GM18511 (cell line): ENCODE results near the gene ASPA.

ENCODE experiments used
- ATAC-seq: cut with Tn5 transposase; IDR thresholded peaks from one replicate; pipeline ENCODE4 v1.9.1; 2021; ENCODE audit warnings: mild to moderate bottlenecking, moderate library complexity; ENCODE audit not compliant: unreplicated experiment

Gene ASPA

DNA sequence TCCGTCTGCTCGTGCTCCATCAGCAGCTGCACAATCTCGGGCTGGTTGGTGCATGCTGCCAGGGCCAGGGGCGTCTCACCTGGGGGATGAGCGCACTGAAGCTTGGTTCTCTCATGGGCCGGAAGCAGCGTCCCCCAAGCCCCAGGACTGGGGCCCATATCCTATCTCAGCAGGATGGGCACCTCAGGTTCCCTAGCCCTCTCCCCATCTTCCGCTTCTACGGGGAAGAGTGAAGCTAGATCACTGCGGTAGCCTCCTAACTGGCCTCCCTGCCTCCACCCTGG is 57.0 kb downstream of the ASPA start:
- ATAC-seq, result no peak

DNA sequence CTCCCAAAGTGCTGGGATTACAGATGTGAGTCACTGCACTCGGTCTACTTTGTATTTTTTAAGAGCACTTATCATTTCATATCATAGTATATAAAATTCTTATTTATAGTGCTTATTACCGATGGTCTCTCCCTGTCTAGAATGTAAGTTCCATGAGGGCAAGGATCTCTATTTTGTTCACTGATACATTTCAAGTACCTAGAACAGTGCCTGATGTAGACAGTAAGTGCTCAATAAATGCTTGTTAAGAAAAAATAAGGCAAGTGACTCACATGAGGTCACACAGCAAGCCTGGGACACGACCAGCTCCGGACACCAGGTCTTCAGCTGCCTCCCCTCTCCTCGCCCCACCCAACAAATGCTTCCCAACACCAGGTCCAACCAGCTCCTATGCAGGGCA is 58.0 kb downstream of the ASPA start:
- no peak for ATAC-seq

DNA sequence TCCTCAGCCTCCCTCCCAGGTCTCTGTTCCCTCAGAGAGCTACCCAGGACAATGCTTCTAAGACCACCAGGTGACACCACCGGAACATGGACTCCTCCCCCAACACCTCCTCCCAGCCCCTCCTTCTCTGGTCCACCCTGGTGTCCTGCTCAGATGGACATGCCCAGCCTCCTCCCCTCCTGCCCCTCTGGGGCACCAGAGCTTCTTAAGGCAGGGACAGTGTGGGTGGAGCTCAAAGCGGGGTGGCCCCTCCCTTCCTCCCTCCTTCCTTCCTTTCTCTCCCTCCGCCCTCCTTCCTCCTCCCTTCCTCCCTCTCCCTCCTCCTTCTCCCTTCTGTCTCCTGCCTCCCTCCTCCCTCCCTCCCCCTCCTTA is 59.1 kb downstream of the ASPA start:
- ATAC-seq, result no peak

DNA sequence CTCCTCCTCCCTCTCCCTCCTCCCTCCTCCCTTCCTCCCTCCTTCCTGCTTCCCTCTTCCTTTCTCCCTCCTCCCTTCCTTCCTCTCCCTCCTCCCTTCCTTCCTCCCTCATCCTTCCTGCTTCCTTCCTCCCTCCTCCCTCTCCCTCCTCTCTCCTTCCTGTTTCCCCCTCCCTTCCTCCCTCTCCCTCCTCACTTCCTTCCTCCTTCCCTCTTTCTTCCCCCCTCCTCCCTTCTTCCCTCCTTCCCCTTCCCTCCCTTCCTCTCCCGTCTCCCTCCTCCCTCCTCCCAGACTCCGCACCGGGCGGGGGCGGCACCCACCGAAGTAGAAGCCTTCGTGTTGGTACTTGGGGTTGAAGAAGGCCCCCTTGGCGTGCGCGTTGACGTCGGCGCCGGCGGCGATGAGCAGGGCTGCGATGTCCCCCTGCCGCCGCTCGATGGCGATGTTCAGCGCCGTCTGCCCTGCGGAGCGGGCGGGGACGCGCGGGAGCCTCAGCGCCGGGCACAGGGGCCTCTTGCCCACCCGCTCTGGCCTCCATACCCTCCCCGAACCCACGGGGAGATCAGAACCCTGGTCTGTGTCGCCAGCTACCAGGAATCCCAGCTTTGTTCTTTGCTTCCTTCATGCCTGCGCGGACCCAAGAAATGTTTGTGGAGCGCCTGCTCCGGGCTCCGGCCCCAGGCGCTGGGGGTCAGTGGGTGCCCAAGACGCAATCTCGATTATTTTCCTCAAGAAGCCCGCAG is 59.6 kb downstream of the ASPA start:
- ATAC-seq, result peak; percentile 63

DNA sequence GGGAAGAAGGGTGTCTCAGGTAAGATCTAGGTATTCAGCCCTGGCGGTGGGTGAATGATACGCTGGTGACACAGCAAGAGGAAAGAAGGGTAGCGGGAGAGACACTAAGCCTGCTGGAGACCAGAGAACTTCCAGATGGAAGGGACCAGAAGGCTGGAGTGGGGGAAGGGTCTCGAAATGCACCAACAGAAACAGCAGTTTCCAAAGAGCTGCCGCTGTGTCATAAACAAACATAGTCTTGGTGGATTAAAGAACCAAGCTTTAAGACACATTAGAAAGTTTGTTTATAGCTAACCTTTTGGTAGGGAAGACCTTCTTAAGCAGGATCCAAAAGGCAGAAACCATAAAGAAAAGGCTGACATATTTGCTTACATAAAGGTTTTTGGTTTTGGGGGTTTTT is 60.9 kb downstream of the ASPA start:
- ATAC-seq, result no peak

DNA sequence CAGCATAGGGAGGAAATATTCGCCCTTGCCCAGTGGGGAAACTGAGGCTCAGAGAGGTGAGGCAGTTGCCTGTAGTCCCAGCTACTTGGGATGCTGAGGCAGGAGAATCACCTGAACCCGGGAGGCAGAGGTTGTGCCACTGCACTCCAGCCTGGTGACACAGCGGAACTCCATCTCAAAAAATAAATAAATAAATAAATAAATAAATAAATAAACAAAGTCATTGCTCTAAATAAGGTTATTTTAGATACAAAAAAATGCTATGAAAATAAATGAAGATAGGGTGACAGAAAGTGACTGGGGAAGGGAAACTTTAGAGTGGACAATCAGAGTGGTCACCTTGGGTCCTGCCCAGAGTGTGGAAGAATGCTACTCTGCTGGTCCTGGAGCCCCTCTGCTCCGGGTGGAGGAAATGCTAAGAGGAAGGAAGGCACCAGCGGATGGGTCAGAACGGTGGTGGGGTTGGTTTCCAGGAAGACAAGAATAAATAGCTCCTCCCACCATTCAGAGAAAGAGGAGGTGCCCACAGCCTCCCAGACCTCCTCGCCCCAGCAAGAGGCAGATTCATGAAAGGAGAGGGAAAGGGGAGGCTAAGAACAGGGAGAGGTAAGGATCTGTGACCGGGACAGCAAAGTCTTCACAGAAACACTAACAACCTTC is 64.2 kb downstream of the ASPA start:
- ATAC-seq, result no peak

DNA sequence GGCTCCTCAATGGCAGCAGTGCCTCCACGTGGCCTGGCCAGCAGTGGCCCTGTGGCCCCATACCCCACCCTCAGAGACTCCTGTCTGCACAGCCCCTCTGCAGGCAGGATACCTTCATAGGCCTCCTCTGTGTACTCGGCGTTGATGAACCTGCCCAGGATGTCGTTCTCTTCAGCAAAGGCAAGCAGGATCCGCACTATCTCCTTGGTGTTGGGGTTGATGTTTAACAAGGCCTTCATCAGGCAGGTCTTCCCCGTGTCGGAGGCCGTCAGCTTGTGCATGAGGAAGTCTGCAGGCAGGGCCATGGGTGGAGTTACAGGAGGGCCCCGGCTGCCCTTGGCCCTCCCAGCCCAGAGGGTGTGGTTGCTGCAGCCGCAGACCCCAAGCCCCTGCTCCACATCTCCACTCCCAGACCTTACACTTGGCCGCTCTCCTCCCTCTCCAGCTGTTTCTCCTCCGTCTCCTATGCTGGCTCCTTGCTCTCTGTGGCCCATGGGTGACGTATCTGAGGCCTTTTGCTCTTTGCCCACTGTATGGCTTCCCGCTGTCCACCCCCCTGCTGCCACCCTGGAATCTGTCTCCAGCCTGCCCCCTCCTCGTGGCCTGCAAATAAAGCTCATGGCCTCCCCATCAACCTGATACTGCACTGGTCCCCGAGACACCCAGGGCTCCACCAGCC is 66.8 kb downstream of the ASPA start:
- ATAC-seq, result no peak

DNA sequence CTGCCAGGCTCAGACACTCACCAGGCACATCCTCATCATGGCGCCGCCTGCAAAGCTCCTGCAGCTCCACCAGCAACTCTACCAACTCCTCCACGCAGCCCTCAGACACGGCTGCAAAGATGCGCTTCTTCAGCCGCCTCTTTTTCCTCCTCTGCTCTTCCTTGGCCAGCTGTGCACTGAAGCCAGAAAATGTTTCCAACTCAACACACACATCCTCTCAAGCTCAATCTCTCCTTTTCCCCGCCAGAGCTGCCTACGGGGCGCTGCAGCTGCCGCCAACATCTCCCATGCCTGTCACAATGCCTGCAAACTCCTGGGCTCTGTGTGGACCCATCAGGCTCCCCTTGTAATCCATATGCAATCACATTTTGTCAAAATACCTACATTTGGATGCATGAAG is 67.7 kb downstream of the ASPA start:
- ATAC-seq, result no peak

DNA sequence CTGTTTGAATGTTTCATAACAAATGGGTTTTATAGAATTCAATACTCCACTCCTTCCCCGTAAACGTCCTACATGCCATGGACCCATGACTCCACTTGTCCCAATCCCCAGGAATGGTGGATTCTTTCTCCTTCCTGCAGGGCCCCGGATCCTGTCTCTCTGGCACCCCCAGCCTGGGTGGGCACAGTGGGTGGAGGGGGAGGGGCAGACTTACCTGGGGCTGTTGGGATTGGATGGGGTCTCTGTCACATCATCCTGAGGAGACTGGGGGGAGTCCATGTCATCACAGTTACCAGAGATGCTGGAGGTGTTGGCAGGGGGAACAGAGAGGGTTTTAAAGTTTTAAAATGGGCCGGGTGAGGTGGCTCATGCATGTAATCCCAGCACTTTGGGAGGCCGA is 68.6 kb downstream of the ASPA start:
- ATAC-seq, result no peak

DNA sequence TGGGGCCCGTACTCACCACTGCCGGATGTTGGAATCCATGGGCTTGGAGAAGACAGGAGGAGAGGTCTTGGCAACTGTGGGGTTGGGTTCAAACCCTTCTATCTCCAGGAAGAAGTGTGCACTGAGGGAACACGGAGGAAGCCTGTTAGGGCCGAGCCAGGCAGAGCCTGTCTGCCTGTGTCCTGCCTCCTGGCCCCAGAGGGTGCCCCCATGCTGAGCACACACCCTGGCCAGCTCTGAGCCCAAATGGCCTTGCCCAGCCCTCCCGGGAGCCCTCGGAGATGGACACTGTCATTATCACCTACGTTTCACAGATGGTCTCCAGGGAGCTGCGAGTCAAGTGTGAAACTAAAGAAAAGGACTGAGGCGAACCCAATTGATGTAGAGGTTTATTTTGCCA is 69.4 kb downstream of the ASPA start:
- no peak for ATAC-seq

DNA sequence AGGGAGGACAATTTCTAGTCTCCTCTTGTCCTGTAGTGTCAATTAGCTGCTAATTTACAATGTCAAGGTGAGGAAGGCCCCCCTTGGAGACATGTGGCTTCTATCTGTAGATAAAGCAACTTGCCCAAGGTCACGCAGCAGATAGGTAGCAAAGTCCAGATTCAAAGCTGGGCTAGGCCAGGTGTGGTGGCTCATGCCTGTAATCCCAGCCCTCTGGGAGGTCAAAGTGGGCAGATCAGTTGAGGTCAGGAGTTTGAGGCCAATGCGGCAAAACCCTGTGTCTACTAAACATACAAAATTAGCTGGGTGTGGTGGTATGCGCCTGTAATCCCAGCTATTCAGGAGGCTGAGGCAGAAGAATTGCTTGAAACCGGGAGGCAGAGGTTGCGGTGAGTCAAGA is 70.7 kb downstream of the ASPA start:
- ATAC-seq, result no peak

DNA sequence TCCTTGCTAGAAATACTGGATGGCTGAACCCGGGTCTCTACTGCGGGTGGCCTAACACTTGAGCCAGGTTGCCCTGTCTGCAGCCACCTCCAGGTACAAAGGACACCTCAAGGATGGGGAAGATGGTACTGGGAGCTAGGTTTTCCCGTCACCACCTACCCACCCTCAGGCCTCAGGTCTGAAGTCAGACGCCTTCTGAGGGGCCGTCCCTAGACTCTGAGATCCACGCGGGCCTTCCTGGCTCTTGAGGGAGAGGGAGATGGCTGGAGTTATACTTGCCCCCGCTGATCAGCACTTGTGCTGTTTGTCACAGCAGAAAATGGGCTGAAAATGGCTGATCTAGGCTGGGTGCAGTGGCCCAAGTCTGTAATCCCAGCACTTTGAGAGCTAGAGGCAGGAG is 71.2 kb downstream of the ASPA start:
- no peak for ATAC-seq

DNA sequence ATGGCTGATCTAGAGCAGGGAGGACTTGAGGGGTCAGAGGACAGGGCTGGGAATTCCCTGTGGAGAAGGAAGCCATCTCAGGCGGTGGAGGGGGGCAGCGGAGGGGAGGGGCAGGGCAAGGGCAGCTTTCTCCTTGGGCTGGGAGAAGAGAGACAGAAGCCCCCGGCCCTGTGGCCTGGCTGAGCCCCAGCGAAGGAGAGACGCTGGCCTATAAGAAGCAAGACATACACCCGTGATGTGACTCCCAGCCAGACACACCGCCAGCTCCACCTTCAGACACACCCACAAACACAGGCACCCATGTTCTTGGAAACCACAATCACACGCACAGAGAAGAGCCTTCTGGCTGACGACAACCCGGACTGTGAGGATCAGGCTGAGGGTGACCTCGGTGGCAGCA is 71.8 kb downstream of the ASPA start:
- ATAC-seq, result no peak

DNA sequence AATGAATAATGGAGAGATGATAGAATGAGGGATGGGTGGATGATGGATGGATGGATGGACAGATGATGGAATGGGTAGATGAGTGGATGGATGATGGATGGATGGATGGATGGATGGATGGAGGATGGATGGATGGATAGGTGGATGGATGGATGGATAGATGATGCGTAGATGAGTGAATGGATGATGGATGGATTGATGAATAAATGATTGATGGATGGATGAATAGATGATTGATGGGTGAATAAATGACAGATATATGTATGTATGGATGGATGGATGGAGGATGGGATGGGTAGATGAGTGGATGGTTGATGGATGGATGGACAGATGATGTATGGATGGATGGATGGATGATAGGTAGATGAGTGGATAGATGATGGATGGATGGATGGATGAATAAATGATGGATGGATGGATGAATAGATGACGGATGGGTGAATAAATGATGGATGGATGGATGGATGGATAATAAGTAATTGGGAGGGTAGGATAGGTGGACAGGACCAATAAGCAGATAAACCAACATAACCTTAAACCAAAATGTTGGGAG is 73.9 kb downstream of the ASPA start:
- ATAC-seq, result no peak

DNA sequence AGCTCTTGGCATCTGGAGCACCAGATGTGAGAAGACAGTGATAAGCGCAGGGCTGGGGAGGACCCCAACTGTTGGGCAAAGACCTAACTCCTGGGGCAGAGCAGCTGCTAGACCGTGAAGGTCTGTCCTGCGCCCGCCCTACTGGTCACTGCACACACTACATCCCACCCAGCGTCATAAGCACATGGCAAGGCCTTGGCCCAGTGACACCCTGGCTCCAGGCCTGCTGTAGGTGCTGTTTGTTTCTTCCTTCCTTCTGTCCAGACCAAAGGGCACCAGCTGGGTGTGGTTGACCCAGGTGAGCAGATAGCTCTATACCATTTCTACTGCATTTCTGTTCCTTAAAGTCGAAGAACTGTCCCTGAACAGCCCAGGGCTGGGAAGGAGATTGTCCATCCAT is 75.4 kb downstream of the ASPA start:
- ATAC-seq, result no peak

DNA sequence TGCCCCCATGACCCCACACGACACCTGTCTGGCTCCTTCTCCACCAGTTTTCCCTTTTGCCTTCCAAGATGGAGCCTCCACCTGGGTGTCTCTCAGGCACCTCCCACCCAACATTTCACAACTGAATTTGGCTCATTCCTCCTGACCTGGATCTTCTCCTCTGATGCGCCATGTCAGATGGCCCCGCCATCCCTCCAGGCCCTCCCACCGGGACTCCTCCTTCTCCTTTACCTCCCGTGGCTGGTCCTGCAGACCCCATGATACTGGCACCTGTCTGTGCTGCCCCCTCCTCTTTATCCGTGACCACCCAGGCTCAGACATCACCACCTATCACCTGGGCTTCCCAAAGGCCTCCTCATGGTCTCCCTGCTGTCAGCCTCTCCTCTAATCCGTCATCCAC is 77.1 kb downstream of the ASPA start:
- no peak for ATAC-seq
